ENCODE results near the gene S1PR3.

Gene S1PR3

DNA sequence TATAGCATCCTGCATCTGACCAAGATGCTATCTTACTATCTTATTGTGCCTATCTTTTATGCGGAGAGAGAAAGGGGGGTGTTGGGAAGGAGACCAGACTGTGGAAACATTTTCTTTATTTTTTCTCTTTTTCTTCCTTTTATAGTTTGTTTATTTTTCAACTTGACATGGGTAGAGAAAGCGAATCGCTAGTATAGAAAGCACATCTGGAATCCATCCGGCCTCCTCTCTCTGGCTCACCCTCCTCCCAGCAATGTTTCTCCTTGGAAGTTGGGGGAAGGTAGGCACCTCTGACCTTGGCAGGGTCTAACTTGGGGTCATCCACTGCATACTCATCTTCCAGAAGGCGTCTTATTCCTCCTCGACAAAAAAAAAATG is 3.9 kb downstream of the S1PR3 start:
- no peaks in the 10 kb centered on the region for H3K9me3 ChIP-seq (ENCODE audit: severe bottlenecking)
- H3K27ac ChIP-seq, result no peak overlapping the region
- H3K27me3 ChIP-seq (ENCODE audit: insufficient read depth, low read depth, severe bottlenecking), result no peaks in the 10 kb centered on the region
- no peaks in the 10 kb centered on the region; the same call in 1 of the 2 replicates for H3K36me3 ChIP-seq
- H3K4me3 ChIP-seq (ENCODE audit: low read depth, low read length), result no peak overlapping the region
- DNase-seq, result no peak
- TF ChIP-seq, protein P1, sequence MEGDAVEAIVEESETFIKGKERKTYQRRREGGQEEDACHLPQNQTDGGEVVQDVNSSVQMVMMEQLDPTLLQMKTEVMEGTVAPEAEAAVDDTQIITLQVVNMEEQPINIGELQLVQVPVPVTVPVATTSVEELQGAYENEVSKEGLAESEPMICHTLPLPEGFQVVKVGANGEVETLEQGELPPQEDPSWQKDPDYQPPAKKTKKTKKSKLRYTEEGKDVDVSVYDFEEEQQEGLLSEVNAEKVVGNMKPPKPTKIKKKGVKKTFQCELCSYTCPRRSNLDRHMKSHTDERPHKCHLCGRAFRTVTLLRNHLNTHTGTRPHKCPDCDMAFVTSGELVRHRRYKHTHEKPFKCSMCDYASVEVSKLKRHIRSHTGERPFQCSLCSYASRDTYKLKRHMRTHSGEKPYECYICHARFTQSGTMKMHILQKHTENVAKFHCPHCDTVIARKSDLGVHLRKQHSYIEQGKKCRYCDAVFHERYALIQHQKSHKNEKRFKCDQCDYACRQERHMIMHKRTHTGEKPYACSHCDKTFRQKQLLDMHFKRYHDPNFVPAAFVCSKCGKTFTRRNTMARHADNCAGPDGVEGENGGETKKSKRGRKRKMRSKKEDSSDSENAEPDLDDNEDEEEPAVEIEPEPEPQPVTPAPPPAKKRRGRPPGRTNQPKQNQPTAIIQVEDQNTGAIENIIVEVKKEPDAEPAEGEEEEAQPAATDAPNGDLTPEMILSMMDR (IDR thresholded peaks at IDR 0.05; ENCODE audit: low read depth, low read length), result no peak

DNA sequence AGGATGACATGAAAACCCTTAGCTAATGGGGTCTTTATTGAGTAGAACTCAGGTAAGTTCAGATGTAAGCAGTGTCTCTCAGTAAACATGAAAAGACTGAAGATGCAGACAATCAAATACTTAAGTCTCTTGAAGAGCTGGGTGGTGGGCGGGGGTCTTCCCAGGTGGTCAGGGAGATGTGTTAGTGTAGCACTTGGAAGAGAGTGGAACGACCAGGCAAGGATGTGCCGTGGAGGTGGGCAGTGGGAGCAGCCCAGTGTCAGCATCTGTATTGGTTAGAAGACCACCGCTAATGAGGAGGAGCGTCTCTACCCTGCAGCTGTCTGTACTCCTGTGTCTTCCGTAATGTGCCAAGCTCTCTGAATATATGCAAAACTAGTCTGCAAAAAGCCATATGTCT is 4.4 kb downstream of the S1PR3 start:
- Histone ChIP-seq H3K36me3 (no peaks in the 10 kb centered on the region; the same call in 1 of the 2 replicates), H3K9me3 (ENCODE audit: severe bottlenecking) (no peaks in the 10 kb centered on the region), H3K4me3 (ENCODE audit: low read depth, low read length) (no peak overlapping the region), H3K27ac (no peak overlapping the region), H3K27me3 (ENCODE audit: insufficient read depth, low read depth, severe bottlenecking) (no peaks in the 10 kb centered on the region)
- DNase-seq, result no peak
- TF ChIP-seq, protein P1 (IDR thresholded peaks at IDR 0.05; ENCODE audit: low read depth, low read length), result no peak

DNA sequence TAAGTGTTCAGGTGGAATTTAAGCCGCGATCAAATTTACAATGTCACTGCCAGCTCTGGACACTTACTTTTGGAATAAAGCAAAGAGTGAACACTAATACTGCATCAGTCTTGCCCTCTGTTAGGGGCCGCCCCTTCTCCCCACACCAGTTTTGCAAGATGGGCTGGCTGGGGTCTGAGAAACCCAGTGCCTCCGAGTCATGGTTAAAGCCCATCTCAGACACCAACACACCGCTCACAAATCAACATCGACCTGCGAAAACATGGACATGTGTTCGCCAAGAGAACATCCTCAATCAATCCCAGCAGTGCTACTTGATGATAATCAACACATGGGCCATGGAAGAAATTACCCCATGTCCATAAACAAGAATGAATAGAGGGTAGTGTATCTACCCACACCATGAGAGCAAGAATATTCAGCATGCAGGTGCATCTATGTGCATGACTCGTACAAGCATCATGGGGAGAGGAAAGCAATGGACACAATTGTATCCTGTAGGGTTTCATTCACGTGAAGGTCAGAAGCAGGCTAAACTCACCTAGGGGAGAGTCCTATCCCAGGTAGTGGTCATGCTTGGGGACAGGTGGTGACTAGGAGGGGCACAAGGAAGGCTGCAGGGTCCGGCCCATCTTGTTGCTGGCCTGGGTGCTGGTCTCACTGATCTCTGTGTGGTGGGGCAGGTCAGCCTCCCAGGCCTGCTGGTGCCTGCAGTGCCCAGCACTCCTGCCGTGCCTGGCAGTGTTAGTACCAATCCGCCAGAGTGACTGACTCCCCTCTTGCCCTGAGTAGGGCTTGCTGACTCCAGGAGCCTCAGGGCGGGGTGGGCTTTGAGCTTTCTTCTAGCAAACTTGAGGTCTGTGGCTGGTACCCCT is 5.0 kb downstream of the S1PR3 start:
- no peaks in the 10 kb centered on the region for H3K9me3 ChIP-seq (ENCODE audit: severe bottlenecking)
- no peak for DNase-seq
- TF ChIP-seq, protein P1 (IDR thresholded peaks at IDR 0.05; ENCODE audit: low read depth, low read length), result no peak
- H3K27me3 ChIP-seq (ENCODE audit: insufficient read depth, low read depth, severe bottlenecking), result no peaks in the 10 kb centered on the region
- no peak overlapping the region for H3K4me3 ChIP-seq (ENCODE audit: low read depth, low read length)
- no peaks in the 10 kb centered on the region; the same call in 1 of the 2 replicates for H3K36me3 ChIP-seq
- no peak overlapping the region for H3K27ac ChIP-seq

DNA sequence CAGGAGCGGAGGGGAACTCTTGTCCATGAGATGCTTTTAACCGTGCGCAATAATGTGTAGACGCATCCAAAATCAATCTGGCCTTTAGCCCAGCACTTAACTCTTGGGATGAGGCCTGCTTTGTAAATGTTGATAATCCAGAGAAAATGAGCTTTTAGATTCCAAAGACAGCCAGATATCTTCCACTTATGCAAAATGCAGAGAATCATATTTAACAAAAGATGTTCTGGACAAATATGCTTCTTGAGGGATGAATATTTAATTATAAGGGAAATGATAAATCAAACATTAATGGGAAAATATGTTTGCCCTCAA is 5.6 kb downstream of the S1PR3 start:
- Histone ChIP-seq H3K9me3 (ENCODE audit: severe bottlenecking) (no peaks in the 10 kb centered on the region), H3K4me3 (ENCODE audit: low read depth, low read length) (no peak overlapping the region), H3K36me3 (peaks cover 6% of the 10 kb centered on the region; the same call in 1 of the 2 replicates), H3K27me3 (ENCODE audit: insufficient read depth, low read depth, severe bottlenecking) (no peaks in the 10 kb centered on the region), H3K27ac (no peak overlapping the region)
- DNase-seq, result no peak
- TF ChIP-seq, protein P1 (IDR thresholded peaks at IDR 0.05; ENCODE audit: low read depth, low read length), result no peak

DNA sequence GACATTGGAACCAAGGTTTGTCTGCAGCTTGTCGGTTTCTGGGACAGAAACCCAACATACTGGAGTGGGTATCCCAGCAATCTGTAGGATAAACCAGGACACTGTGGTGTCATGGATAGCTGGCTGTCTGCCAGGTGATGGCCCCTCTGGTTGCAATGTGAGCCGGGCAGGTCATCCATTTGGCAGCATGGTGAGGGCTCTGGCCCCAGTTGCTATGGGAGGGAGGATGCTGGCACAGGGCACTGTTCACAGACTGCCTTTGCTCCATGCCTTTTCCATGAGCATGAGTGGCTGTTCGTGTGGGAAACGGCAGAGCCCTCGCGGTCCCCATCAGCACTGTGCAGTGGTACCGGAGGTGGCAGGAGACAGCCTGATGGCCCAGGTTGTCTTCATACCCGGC is 6.4 kb downstream of the S1PR3 start:
- H3K27ac ChIP-seq, result no peak overlapping the region
- no peaks in the 10 kb centered on the region for H3K9me3 ChIP-seq (ENCODE audit: severe bottlenecking)
- no peaks in the 10 kb centered on the region for H3K27me3 ChIP-seq (ENCODE audit: insufficient read depth, low read depth, severe bottlenecking)
- no peak for DNase-seq
- TF ChIP-seq, protein P1 (IDR thresholded peaks at IDR 0.05; ENCODE audit: low read depth, low read length), result no peak
- peaks cover 9% of the 10 kb centered on the region; the same call in 1 of the 2 replicates for H3K36me3 ChIP-seq
- H3K4me3 ChIP-seq (ENCODE audit: low read depth, low read length), result no peak overlapping the region

DNA sequence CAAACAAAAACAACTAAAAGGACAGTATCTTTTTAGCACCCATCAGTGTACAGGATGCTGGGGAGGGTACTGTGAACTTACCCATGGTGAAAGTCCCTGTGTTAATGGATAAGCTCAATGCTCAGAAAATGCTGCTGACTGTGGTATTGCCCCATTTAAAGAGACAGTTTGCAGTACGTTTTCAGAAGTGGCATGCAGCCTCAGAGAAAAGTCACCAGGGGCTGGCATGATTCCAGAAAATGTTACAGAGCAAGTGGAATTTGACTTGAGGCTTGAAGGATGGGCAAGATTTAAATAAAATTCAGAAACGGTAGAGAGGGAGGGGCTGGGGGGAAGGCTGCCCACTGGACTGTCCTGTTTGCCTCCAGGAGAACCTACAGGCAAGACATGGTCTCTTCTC is 7.2 kb downstream of the S1PR3 start:
- TF ChIP-seq, protein P1 (IDR thresholded peaks at IDR 0.05; ENCODE audit: low read depth, low read length), result no peak
- DNase-seq, result no peak
- peaks cover 10% of the 10 kb centered on the region; the same call in 1 of the 2 replicates for H3K36me3 ChIP-seq

More for the DNA sequence above, 7.2 kb downstream of the S1PR3 start:
- Histone ChIP-seq H3K4me3 (ENCODE audit: low read depth, low read length) (no peak overlapping the region), H3K27me3 (ENCODE audit: insufficient read depth, low read depth, severe bottlenecking) (no peaks in the 10 kb centered on the region), H3K27ac (no peak overlapping the region), H3K9me3 (ENCODE audit: severe bottlenecking) (no peaks in the 10 kb centered on the region)

Measured in WERI-Rb-1 (cell line).